ENCODE results near the gene NRG2. TPM values are rescaled to one million over a fixed set of nuclear protein-coding genes. Genes with fewer than 3 reads are reported as not detected.

The NRG2 gene
- total RNA-seq, 1 experiment from 2014 or later, result not detected

GRCh38 chr5:139835656-139836055 is 207.4 kb downstream of the NRG2 start:
- POLR2A ChIA-PET (ENCODE audit: low non-redundant PET), result no interaction called here
- no TSS peak for BruUV-seq (replicated peaks)

GRCh38 chr5:139833525-139833924 is 209.6 kb downstream of the NRG2 start:
- no peak for TF ChIP-seq EZH2 (IDR thresholded peaks at IDR 0.05; ENCODE audit: borderline replicate concordance, low read depth, low read length, poor library complexity, severe bottlenecking)
- no peak for TF ChIP-seq CTCF (conservative IDR thresholded peaks at IDR 0.05; ENCODE audit: low read depth, low read length)
- no TSS peak for BruUV-seq (replicated peaks)
- Histone ChIP-seq H3K36me3 (ENCODE audit: insufficient read depth, low read length, poor library complexity, severe bottlenecking) (no peaks in the 10 kb centered on the region), H3K9me3 (ENCODE audit: low read depth, low read length, poor library complexity, severe bottlenecking) (no peaks in the 10 kb centered on the region), H3K27ac (ENCODE audit: low read depth, low read length, poor library complexity, severe bottlenecking) (no peak overlapping the region), H3K4me3 (ENCODE audit: low read depth, low read length, poor library complexity, severe bottlenecking) (no peak overlapping the region), H3K4me1 (ENCODE audit: insufficient read depth, low read length, poor library complexity, severe bottlenecking) (no peaks in the 10 kb centered on the region), H3K27me3 (replicated peaks; ENCODE audit: insufficient read depth, low read depth, low read length, poor library complexity) (peaks cover 27% of the 10 kb centered on the region)
- intact Hi-C loops (cut with micrococcal nuclease; ENCODE audit: unreplicated experiment), result no loop called here
- DNase-seq (ENCODE audit: low spot score), result no peak
- CTCF ChIA-PET, result no interaction called here
- POLR2A ChIA-PET (ENCODE audit: low non-redundant PET), result no interaction called here

More at GRCh38 chr5:139835656-139836055, 207.4 kb downstream of the NRG2 start:
- H3K4me1 ChIP-seq (ENCODE audit: insufficient read depth, low read length, poor library complexity, severe bottlenecking), result no peaks in the 10 kb centered on the region
- CTCF ChIA-PET, result no interaction called here
- TF ChIP-seq CTCF (conservative IDR thresholded peaks at IDR 0.05; ENCODE audit: low read depth, low read length) (no peak), EZH2 (IDR thresholded peaks at IDR 0.05; ENCODE audit: borderline replicate concordance, low read depth, low read length, poor library complexity, severe bottlenecking) (no peak)
- no peaks in the 10 kb centered on the region for H3K36me3 ChIP-seq (ENCODE audit: insufficient read depth, low read length, poor library complexity, severe bottlenecking)
- peaks cover 27% of the 10 kb centered on the region for H3K27me3 ChIP-seq (replicated peaks; ENCODE audit: insufficient read depth, low read depth, low read length, poor library complexity)
- no peak overlapping the region for H3K27ac ChIP-seq (ENCODE audit: low read depth, low read length, poor library complexity, severe bottlenecking)
- intact Hi-C loops (cut with micrococcal nuclease; ENCODE audit: unreplicated experiment), result no loop called here
- DNase-seq (ENCODE audit: low spot score), result no peak
- no peak overlapping the region for H3K4me3 ChIP-seq (ENCODE audit: low read depth, low read length, poor library complexity, severe bottlenecking)
- H3K9me3 ChIP-seq (ENCODE audit: low read depth, low read length, poor library complexity, severe bottlenecking), result no peaks in the 10 kb centered on the region

GRCh38 chr5:139831624-139832023 is 211.5 kb downstream of the NRG2 start:
- BruUV-seq (replicated peaks), result no TSS peak
- Histone ChIP-seq H3K36me3 (ENCODE audit: insufficient read depth, low read length, poor library complexity, severe bottlenecking) (no peaks in the 10 kb centered on the region), H3K27ac (ENCODE audit: low read depth, low read length, poor library complexity, severe bottlenecking) (peak overlapping the region; percentile 46), H3K4me1 (ENCODE audit: insufficient read depth, low read length, poor library complexity, severe bottlenecking) (no peaks in the 10 kb centered on the region), H3K9me3 (ENCODE audit: low read depth, low read length, poor library complexity, severe bottlenecking) (no peaks in the 10 kb centered on the region), H3K27me3 (replicated peaks; ENCODE audit: insufficient read depth, low read depth, low read length, poor library complexity) (peaks cover 27% of the 10 kb centered on the region), H3K4me3 (ENCODE audit: low read depth, low read length, poor library complexity, severe bottlenecking) (no peak overlapping the region)
- TF ChIP-seq EZH2 (IDR thresholded peaks at IDR 0.05; ENCODE audit: borderline replicate concordance, low read depth, low read length, poor library complexity, severe bottlenecking) (no peak), CTCF (conservative IDR thresholded peaks at IDR 0.05; ENCODE audit: low read depth, low read length) (no peak)
- CTCF ChIA-PET, result no interaction called here
- DNase-seq (ENCODE audit: low spot score), result no peak
- intact Hi-C loops (cut with micrococcal nuclease; ENCODE audit: unreplicated experiment), result no loop called here
- POLR2A ChIA-PET (ENCODE audit: low non-redundant PET), result no interaction called here
